HG02870 (cell line): Measurements from ENCODE around the gene PNPLA8.
"Not testable (repeated sequence)": the region's sequence is repeated elsewhere in the genome, so short reads cannot be mapped to it uniquely, and the experiment has no call there.

ENCODE experiments used
- ATAC-seq: cut with Tn5 transposase; IDR thresholded peaks from one replicate; pipeline ENCODE4 v1.9.1; 2021; ENCODE audit warnings: mild to moderate bottlenecking, moderate library complexity; ENCODE audit not compliant: unreplicated experiment

The PNPLA8 gene

GRCh38 chr7:108480311-108480710 lies 45.6 kb downstream of the PNPLA8 start:
- ATAC-seq = no peak

DNA sequence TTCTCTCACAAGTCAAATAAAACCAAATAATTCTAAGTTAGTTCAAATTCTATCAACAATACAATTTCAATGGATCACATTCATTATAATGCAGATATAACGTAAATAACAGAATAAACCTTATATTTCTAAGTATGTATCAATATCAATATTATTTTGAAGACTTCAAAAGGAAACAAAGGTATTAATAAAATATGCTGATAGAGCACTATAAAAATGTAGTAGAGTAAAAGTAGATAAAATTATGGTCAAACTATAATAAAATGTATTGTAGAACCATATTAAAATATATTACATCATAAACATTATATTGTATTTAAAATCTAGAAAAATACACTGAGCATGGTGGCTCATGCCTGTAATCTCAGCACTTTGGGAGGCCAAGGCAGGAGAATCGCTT lies 46.2 kb downstream of the PNPLA8 start:
- no peak for ATAC-seq

DNA sequence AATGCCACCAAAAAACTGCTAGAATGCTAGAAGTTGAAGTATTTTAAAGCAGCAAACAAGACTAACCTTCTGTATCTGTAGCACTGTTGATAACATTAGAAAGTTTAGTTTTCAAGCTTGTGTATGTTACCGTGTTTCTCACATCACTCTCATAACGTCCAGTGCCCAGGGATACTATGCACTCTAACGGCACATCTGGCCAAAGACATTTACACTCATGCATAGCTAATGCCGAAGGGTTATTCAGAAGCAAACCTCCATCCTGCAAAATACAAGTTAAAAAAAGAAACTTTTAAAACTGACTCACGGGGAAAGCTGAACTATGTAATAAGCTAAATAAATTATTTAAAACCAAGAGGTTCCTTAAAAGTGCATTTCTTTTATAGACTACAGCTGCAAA lies 46.8 kb downstream of the PNPLA8 start:
- no peak for ATAC-seq

- ATAC-seq = no peak
Observed at GRCh38 chr7:108468246-108468645, 57.7 kb downstream of the PNPLA8 start.

GRCh38 chr7:108467391-108467790 lies 58.5 kb downstream of the PNPLA8 start:
- no peak for ATAC-seq

DNA sequence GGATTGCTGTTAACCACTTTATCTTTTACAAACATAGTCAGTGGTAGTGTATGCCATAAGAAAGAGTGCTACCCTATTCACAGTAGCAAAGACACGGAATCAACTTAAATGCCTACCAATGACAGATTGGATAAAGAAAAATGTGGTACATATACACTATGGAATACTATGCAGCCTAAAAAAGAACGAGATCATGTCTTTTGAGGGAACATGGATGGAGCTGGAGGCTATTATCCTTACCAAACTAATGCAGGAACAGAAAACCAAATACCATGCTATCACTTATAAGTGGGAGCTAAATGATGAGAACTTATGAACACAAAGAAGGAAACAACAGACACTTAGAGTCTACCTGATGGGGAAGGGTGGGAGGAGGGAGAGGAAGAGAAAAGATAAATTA lies 59.6 kb downstream of the PNPLA8 start:
- ATAC-seq = not testable (repeated sequence)

GRCh38 chr7:108464743-108465142 lies 61.2 kb downstream of the PNPLA8 start:
- ATAC-seq = no peak

- ATAC-seq = no peak
Observed at GRCh38 chr7:108463613-108464012, 62.3 kb downstream of the PNPLA8 start.

DNA sequence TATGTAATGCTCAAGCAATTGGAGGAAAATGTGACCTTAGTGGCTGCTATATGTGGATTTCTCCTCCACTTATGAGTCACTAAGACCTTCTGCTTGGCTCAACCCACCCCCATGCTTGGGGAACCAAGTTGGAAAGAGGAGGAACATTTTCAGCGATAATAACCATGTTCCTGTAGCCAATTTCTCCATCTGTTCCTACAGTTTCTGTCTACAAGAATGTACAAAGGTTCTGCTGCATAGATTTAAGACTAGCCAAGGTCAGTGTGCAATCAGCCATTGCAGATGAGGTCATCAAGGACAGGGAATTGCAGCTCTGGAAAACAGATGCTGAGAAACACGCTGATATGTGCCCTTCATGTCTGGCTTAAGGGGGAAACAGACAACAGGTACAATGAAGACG lies 64.1 kb downstream of the PNPLA8 start:
- ATAC-seq = no peak

- ATAC-seq = no peak
Observed at GRCh38 chr7:108460964-108461363, 65.0 kb downstream of the PNPLA8 start.

DNA sequence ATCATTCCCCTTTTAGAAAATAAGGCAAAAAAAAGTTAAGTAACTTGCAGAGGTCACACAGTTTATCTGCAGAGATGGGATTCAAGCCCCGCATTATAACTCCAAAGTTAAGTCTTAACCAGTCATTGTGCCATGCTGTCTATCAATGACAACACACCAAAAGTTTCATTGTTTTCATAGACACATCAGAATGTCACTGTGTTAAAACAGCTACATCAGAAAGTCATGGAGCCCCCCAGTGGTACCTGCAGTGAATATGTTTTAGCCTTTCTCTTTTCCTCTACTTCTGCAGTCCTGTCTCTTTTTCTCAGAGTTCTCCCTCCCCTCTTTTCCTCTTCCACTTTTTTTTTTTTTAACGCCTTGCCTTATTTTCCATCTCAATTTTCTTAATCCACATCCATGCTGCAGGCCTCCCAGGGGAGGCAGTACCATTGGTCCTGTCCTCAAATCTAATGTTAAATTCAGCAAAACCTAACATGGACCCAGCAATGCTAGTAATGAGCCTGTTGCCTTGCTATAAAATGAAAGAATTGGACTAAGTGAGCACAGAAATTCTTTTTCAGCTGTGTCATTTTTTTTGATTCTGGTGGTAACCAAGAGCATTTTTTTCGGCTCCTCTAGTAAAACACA lies 65.9 kb downstream of the PNPLA8 start:
- peak; percentile 45 for ATAC-seq

DNA sequence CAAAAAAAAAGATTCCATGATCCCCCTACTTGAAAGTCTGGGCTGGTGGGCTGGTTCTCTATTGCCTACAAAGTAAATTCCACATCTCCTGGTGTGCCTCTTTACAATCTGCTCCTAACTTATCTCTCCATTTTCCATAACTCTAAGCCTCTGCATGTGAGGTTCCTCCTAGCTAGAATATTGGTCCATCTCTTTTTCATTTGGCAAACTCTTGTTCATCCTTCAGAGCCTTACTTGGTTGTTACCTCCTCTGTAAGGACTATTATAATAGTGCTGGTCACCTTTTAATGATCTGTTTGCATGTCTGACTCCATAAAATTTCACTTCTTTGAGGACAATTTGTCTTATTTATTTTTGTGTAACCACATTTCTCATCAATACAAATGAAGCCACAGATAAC lies 68.1 kb downstream of the PNPLA8 start:
- no peak for ATAC-seq

DNA sequence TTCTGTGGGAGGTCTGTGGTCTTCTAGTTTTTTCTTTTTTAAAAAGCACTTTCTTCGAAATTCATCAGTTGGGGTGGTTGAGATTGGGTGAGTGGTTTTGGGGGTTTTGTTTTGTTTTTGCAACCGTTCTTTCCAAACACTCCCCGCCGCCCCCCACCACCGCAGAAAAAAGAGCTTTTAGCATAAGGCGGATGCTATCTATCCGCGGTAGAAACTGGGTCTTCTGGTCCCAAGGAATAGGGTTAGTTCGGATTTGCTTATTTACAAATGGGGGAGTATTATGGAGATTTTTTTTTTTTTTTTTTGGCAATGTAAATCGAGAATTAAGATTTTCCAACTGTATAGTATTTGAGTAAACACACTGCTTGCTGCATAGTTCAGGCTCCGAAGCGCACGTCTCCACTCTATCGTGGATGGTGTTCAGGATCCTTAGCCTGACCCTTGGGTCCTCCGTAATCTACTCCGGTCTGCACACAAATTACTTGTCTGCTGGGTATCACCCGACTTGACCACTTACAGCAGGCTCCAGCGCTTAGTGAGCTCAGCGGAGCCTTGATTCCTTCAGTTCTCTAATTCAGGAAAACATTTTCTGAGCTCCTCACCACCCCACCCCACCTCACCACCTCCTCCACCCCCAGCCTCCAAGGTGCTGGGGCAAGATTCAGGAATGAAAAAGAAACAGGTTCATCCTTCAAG lies 68.9 kb downstream of the PNPLA8 start:
- no peak for ATAC-seq

DNA sequence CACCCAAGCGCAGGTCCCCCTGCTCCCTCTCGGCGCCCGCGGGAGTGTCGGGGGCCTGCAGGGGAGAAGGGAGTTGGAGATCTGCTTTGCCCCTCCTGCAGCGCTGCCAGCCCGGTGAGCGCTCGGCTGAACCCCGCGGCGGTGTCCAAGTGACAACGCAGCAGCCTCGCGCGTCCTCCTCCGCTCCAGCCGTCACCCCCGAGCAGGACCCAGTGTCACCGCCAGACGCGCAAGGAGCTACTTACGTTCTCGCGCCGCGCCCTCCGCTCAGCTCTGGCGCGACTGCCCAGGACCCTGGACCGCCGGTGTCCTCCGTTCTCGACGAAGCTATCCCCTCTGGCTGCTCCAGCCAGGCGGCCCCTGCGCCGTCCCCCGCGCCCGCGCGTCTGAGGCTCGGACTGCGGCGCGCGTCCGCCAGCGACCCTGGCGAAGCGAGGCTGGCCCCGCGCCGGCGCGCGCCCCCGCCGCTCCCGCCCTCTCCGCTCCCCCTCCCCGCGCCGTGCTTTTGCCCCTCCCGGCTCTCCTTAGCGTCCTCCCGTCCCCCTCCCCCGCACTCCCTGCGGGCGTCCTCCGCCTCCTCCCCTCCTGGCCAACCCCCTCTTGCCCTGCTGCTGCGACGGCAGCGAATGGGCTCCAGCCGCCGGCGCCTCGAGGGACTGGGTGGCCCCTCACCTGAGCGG lies 69.8 kb downstream of the PNPLA8 start, which contains the start of gene NRCAM:
Gene NRCAM, minus strand, starts transcription at position 439 of the 680 bp plus-strand sequence. CDS start 216,372 bp downstream, outside the sequence.
- no peak for ATAC-seq

DNA sequence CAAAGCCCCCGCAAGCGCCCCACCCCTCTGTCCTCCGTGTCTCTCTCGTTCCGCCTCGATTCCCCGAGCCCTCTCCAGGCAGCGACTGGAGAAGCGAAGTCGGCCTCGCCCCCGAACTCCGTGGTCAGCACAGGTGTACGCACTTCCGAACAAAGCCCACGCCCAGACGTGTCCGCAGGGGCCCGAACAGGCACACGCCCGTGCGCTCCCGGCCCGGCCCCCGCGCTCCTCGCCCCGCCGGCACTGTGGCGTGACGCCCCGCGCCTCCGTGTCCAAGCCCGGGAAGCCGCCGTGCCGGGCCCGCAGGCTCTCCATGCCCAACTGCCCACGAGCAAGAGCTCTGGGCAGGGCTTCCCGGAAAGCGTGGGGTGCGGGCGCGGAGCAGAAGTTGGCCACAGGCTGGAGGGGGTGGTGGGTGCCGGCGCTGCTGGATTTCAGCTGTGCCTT lies 70.4 kb downstream of the PNPLA8 start:
- no peak for ATAC-seq

DNA sequence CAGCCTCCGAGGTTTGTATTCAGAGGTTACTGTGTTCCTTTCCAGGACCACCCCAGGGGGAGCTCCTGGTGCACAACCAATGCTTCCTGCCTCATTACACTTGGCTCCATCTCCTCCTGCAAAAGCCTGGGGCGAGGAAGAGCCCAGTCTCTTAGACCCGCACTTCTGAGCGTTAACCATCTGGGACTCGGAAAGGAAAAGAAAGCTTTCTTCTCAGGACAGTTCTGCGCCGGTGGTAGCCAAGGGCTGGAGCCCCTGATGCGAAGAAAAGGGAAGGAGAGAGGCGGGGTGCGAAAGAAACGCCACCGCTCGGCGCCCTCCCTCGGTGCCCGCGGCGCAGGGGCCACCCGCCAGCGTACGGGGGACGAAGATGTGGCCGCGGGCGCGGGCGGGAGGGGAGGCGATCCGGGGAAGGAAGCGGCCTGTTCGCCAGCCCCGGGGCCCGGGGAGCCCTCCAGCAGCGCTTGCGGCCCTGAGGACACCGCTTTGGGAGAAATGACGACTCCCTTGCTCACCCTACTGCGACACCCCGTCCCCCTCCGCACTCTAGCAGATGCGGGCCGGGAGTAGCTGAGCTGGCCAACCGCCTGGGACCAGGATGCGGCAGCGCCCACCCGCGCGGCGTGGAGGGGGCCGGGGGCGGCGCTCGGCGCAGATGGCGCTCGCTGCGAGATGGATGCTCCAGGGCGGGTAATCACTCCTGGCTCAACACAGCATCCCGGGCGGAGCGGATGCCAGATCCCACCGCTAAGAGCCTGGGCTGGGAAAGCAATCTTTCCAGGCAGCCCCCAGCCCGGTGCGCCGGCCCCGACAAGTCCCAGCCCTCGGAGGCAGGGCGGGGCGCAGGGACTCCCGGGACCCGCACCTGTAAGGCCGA lies 71.0 kb downstream of the PNPLA8 start:
- no peak for ATAC-seq

DNA sequence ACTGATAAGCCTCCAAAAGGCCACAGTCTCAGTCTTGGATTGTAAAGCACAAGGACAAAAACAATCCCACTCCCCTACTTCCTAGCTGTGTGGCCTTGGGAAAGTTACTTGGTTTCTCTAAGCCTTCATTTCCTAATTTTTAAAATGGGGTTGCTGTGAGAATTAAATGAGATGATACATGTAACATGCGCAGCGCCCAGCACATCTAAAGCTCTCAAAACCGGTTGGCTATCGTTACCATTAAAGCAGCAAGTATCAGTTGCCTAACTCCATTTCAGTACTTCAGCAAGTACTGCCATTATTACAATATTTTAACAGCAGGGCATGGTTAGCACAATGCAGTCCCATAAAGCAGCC lies 71.6 kb downstream of the PNPLA8 start:
- ATAC-seq = no peak

GRCh38 chr7:108453320-108453719 lies 72.6 kb downstream of the PNPLA8 start:
- ATAC-seq = no peak

- ATAC-seq = peak; percentile 40
Observed at GRCh38 chr7:108452707-108453106, 73.2 kb downstream of the PNPLA8 start.

DNA sequence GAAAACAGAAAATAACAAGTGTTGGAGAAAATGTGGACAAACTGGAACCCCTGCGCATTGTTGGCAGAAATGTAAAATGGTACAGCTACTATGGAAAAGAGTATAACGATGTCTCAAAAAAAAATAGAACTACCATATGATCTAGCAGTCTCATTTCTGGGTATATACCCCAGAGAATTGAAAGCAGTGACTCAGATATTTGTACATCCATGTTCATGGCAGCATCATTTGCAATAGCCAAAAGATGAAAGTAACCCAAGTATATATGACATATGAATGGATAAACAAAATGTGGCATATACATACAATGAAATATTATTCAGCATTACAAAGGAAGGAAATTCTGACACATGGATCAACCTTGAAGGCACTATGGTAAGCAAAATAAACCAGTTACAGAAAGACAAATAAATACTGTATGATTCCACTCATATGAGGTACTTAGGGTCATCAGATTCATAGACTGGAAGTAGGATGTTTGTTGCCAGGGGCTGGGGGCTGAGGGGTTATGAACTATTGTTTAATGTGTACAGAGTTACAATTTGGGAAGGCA lies 74.6 kb downstream of the PNPLA8 start:
- ATAC-seq = no peak

GRCh38 chr7:108450160-108450559 lies 75.8 kb downstream of the PNPLA8 start:
- ATAC-seq = no peak
